Fibroblast of villous mesenchyme (primary cell): Measurements from ENCODE around the gene CTDSPL. TPM values are rescaled to one million over a fixed set of nuclear protein-coding genes. Genes with fewer than 3 reads are reported as not detected.

Experiments used
- DNase-seq: peaks from one replicate; pipeline ENCODE4 v3.0.0-alpha.2; 2010; ENCODE audit warnings: low read depth
- H3K4me3 ChIP-seq: 2 replicates; pipeline ENCODE4 v1.5.1; 2011; ENCODE audit warnings: low read depth, mild to moderate bottlenecking, low read length
- total RNA-seq: library from RNA; depleted of rRNA; stranded (reverse); fragments of >200 nt; gene quantifications from 2 replicates; pipeline ENCODE4 v1.2.3, GENCODE V29; 2012
- TF ChIP-seq, protein P1 (sequence below): IDR thresholded peaks from 2 replicates; pipeline ENCODE4 v1.5.1; 2012; ENCODE audit warnings: low read depth, mild to moderate bottlenecking, low read length; ENCODE audit not compliant: insufficient read depth

Gene CTDSPL
- total RNA-seq, 1 donor = 61.7 TPM

DNA sequence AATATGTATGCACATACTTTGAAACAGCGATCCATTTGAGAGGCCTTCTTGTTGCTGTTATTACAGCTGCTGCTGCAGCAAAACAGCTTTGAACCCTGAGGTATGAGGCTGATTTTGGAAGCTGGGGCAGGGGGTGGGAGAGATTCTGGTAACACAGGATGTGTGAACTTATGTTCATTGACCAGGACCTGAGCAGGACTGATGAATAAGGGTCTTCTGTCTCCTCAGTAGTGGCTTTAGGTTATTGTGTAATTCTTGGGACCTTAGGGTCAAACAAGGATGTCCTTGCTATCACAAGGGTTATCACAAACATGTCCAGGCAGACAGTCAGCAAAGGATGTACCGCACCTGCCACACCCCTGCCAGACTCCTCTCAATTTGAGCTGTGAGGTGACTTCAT lies 41.6 kb downstream of the CTDSPL start:
- no peak overlapping the region for H3K4me3 ChIP-seq
- no peak for DNase-seq
- TF ChIP-seq, protein P1, sequence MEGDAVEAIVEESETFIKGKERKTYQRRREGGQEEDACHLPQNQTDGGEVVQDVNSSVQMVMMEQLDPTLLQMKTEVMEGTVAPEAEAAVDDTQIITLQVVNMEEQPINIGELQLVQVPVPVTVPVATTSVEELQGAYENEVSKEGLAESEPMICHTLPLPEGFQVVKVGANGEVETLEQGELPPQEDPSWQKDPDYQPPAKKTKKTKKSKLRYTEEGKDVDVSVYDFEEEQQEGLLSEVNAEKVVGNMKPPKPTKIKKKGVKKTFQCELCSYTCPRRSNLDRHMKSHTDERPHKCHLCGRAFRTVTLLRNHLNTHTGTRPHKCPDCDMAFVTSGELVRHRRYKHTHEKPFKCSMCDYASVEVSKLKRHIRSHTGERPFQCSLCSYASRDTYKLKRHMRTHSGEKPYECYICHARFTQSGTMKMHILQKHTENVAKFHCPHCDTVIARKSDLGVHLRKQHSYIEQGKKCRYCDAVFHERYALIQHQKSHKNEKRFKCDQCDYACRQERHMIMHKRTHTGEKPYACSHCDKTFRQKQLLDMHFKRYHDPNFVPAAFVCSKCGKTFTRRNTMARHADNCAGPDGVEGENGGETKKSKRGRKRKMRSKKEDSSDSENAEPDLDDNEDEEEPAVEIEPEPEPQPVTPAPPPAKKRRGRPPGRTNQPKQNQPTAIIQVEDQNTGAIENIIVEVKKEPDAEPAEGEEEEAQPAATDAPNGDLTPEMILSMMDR = no peak

DNA sequence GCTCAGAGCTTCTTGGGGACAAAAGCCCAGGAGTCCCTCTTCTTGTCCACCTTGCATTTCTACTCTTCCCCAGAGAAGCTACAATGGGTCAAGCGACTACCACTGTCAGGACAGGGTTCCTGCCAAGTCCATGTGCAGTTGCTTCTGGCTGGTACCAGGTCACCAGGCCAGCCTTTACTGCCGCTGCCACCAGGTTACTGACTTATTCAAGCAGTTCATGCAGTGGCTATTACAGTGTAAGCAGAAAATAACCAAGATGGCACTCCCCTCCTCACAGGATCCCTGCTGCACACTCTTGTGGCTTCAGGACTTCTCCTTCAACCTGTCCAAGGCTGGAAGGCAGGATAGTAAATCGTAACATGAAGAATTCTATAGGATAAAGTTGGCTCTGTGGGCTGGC lies 42.1 kb downstream of the CTDSPL start:
- no peak overlapping the region for H3K4me3 ChIP-seq
- DNase-seq = no peak
- TF ChIP-seq, protein P1 = no peak

DNA sequence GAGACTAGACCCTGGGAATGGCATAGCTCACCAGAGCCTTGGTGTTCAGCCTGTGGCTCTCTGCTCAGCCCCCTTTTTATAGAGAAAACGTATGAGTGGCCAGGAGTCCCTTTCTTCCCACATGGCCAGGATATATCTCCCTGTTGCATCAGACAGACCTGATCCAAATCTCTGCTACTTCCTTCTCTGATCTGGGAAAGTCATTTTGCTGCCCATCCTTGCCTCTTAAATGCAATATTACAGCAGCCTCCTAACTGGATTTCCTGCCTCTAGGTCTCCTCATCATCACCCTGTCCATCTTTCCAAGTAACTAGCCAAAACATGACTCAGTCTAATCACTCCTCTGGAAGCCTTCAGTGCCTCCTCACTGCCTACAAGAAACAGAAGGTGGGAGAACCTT lies 42.9 kb downstream of the CTDSPL start:
- H3K4me3 ChIP-seq = no peak overlapping the region

DNA sequence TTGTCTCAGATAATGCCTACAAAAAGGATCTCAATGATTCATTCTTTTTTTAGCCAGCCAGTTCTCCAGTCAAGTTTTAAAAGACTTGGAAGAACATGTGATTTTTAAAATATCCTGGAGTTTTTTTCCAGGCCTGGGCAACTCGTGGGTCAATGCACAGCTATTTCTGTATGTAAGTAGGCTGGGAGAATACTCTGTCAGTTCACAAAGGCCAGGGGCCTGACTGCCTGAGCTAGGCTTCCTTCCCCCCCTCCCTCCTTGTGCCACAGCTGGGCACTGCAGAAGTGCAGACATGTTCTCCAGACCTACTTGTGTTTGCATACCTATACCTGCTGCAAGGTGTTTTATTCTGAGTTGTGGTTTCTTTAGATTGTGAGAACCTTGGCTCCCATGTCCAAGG lies 43.7 kb downstream of the CTDSPL start:
- TF ChIP-seq, protein P1 = no peak
- no peak overlapping the region for H3K4me3 ChIP-seq
- no peak for DNase-seq

More for the DNA sequence above, 42.9 kb downstream of the CTDSPL start:
- TF ChIP-seq, protein P1 = no peak
- DNase-seq = peak; percentile 57

DNA sequence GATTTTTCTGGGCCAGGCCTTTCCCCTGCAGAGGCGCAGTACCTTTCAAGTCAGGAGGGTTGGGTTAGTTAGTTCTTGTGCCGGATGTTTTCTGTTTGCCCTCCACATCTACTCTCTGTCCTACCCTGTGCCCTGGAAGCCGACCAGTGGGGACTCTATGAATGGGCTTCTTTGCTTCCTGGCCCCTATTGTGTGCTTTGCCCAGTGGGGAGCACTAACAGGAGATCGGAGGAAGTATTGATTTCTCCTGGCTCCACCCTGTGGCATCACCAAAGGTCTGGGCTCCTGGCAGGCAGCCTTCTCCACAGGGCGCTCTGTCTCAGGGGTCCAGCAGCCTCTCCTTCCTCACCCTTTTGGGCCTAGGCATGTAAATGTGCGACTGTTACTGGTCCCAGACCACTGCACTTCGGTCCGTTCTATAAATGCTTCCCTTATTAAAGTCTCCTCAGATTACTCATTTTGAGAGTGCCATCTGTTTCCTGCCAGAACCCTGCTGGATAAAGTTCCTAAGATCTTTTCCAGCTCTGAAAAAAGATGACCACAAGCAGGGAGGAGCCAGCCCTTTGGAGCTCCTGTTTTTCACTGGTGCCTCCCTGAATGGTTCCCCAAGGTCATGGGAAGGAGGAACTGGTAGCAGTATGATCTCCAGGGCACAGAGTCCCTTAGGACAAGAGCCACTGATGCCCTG lies 44.5 kb downstream of the CTDSPL start:
- no peak overlapping the region for H3K4me3 ChIP-seq
- TF ChIP-seq, protein P1 = no peak
- peak; percentile 81 for DNase-seq

DNA sequence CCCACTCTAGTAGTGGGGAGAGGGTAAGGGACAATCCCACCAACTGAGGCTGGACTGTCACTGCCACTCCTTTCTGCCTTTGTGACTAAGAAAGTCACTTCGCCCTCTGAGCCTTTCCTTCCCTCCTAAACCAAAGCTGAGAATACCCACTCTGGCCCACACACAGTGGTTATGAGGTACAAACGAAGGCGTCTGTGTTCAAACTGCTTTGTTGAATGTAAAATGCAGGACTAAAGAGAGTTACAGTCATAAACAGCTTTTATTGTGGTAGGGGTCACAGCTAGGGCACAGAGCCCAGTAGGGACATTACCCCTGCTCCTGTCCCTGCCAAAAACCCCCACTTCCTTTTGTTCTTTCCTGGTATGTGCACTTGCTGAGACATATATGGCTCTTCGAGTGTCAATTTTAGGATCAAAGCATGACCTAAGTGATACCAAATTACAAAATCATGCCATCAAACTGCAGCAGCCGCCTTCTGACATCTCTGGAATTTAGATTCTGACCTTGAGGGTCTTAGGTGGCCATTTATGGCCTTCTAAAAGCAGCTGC lies 45.1 kb downstream of the CTDSPL start:
- TF ChIP-seq, protein P1 = no peak
- H3K4me3 ChIP-seq = no peak overlapping the region
- no peak for DNase-seq
